ENCODE results near the gene PLEKHJ1. TPM values are rescaled to one million over a fixed set of nuclear protein-coding genes. Genes with fewer than 3 reads are reported as not detected.

Gene PLEKHJ1
- total and polyA plus RNA-seq, 9 of the 15 experiments (the other 6 are each of a cell fraction or from before 2014, with no cell fraction given): 1.5 to 188 (median 63.9) TPM

DNA sequence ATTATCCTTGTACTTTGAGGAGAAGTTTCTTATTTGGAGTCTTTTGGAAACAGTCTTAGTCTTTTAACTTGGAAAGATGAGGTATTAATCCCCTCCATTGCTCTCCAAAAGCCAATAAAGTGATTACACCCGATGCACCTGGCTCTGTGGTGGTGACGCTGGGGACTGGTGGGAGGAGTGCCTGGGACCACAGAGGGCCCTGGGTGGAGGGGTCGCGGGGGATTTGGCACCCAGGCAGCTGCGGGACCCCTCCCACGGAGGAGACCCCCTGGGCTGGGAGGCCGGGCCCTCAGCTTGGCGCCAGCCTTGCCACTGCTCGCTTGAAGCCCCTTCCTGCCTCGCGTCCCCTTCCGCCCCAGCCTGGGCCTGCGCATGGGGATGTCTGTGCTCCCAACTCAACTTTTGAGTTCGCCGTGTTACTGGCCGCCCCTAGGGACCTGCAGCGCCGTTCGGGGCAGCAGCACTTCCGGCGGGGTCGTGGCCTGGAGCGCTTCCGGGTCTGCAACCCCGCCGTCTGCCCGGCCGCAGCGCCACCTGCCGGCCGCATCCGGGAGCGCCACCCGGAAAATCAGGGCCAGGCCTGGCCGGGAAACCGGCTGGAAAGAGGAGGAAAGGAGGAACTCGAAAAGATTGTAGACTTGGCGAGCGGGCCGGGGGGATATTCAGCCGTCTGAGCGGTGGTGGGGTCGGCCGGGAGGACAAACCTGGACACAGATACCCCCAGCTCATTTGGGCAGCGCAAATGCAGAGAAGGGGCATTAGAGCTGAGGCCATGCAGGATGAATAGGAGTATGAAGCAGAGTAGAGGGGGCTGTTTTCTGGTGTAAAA is 37.4 kb upstream of the PLEKHJ1 start (continued):
- TF ChIP-seq, protein P1, sequence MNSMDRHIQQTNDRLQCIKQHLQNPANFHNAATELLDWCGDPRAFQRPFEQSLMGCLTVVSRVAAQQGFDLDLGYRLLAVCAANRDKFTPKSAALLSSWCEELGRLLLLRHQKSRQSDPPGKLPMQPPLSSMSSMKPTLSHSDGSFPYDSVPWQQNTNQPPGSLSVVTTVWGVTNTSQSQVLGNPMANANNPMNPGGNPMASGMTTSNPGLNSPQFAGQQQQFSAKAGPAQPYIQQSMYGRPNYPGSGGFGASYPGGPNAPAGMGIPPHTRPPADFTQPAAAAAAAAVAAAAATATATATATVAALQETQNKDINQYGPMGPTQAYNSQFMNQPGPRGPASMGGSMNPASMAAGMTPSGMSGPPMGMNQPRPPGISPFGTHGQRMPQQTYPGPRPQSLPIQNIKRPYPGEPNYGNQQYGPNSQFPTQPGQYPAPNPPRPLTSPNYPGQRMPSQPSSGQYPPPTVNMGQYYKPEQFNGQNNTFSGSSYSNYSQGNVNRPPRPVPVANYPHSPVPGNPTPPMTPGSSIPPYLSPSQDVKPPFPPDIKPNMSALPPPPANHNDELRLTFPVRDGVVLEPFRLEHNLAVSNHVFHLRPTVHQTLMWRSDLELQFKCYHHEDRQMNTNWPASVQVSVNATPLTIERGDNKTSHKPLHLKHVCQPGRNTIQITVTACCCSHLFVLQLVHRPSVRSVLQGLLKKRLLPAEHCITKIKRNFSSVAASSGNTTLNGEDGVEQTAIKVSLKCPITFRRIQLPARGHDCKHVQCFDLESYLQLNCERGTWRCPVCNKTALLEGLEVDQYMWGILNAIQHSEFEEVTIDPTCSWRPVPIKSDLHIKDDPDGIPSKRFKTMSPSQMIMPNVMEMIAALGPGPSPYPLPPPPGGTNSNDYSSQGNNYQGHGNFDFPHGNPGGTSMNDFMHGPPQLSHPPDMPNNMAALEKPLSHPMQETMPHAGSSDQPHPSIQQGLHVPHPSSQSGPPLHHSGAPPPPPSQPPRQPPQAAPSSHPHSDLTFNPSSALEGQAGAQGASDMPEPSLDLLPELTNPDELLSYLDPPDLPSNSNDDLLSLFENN (IDR thresholded peaks at IDR 0.05; ENCODE audit: low read depth in 2 of 2, low read length in 2 of 2): peak in 1 of 2 experiments; percentile 70; a peak in 2 of 4 replicates
- TF ChIP-seq SRSF9 (IDR thresholded peaks at IDR 0.05; ENCODE audit: borderline replicate concordance, low read depth, low read length) (no peak), MEF2A (IDR thresholded peaks at IDR 0.05; ENCODE audit: control insufficient read depth, low read depth, low read length) (no peak), ZNF583 (CRISPR knock-in tag; IDR thresholded peaks at IDR 0.05) (no peak), ETV5 (CRISPR knock-in tag; IDR thresholded peaks at IDR 0.05; ENCODE audit: low read depth) (peak; percentile 74; the same call in 1 of the 2 replicates), COPS2 (conservative IDR thresholded peaks at IDR 0.05) (no peak), ZNF212 (CRISPR knock-in tag; IDR thresholded peaks at IDR 0.05) (peak; percentile 9; the same call in 1 of the 2 replicates), SLC30A9 (CRISPR knock-in tag; IDR thresholded peaks at IDR 0.05) (no peak), POLR3A (IDR thresholded peaks at IDR 0.05; ENCODE audit: borderline replicate concordance, extremely low read depth, insufficient read depth, insufficient read length) (no peak), ZNF436 (CRISPR knock-in tag; IDR thresholded peaks at IDR 0.05) (no peak), KLF1 (tag; IDR thresholded peaks at IDR 0.05) (peak; percentile 55; the same call in 1 of the 2 replicates), RAD21 (CRISPR knock-in tag; conservative IDR thresholded peaks at IDR 0.05 in 1 of 2, IDR thresholded peaks at IDR 0.05 in 1 of 2) (peak; percentile 78 to 87), ZNF146 (CRISPR knock-in tag; IDR thresholded peaks at IDR 0.05; ENCODE audit: unreplicated experiment) (no peak)
- TF ChIP-seq, protein P2, sequence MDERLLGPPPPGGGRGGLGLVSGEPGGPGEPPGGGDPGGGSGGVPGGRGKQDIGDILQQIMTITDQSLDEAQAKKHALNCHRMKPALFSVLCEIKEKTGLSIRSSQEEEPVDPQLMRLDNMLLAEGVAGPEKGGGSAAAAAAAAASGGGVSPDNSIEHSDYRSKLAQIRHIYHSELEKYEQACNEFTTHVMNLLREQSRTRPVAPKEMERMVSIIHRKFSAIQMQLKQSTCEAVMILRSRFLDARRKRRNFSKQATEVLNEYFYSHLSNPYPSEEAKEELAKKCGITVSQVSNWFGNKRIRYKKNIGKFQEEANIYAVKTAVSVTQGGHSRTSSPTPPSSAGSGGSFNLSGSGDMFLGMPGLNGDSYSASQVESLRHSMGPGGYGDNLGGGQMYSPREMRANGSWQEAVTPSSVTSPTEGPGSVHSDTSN (CRISPR knock-in tag; IDR thresholded peaks at IDR 0.05; ENCODE audit: low read depth): no peak
- TF ChIP-seq, protein P2 (tag; conservative IDR thresholded peaks at IDR 0.05; ENCODE audit: low read depth): no peak
- TF ChIP-seq, protein P3, sequence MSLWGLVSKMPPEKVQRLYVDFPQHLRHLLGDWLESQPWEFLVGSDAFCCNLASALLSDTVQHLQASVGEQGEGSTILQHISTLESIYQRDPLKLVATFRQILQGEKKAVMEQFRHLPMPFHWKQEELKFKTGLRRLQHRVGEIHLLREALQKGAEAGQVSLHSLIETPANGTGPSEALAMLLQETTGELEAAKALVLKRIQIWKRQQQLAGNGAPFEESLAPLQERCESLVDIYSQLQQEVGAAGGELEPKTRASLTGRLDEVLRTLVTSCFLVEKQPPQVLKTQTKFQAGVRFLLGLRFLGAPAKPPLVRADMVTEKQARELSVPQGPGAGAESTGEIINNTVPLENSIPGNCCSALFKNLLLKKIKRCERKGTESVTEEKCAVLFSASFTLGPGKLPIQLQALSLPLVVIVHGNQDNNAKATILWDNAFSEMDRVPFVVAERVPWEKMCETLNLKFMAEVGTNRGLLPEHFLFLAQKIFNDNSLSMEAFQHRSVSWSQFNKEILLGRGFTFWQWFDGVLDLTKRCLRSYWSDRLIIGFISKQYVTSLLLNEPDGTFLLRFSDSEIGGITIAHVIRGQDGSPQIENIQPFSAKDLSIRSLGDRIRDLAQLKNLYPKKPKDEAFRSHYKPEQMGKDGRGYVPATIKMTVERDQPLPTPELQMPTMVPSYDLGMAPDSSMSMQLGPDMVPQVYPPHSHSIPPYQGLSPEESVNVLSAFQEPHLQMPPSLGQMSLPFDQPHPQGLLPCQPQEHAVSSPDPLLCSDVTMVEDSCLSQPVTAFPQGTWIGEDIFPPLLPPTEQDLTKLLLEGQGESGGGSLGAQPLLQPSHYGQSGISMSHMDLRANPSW (CRISPR knock-in tag; IDR thresholded peaks at IDR 0.05): no peak

Measured in K562 (cell line).